ENCODE results near the gene IGHMBP2.

DNA sequence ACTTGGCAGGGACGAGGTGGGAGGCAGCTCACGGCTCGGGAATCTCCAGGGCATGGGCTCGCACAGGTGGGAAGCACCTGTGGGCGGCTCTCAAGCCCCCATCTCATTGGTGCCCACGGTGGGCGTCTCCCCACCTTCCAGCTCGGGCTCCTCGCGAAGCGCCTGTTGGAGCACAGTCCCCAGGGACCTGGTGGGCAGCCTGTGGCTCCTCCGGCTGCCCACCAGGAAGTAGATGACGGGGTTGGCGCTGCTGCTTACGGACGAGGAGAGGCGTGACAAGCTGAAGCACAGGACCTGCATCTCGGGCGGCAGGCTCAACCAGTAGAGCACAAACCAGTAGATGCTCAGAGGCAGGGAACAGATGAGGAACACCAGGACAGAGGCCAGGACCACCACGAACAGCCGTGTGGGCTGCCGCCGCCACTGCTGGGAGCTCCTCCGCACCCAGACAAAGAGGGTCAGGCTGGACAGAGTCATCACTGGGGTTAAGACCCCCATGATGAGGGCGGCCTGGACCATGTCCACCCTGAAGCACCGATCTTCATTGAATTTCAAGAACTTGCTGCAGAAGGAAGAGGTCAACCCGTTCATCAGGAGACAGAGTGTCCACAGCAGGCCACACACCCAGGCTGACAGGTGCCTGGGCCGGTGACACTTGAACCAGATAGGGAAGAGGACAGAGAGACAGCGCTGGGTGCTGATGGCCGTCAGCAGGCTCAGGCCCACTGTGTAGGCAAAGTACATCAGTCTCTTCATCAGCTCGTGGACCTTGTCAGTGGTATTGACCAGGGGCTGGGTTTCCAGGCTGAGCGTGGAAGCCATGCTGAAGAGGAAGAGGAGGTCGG is 76.5 kb downstream of the IGHMBP2 start:
- TF ChIP-seq EZH2 (IDR thresholded peaks at IDR 0.05; ENCODE audit: borderline replicate concordance, low read depth, low read length) (no peak), ZBTB8A (IDR thresholded peaks at IDR 0.05; ENCODE audit: partially characterized antibody) (no peak), LEF1 (IDR thresholded peaks at IDR 0.05) (no peak), NCOA6 (IDR thresholded peaks at IDR 0.05) (no peak), GABPA (tag; conservative IDR thresholded peaks at IDR 0.05; ENCODE audit: low read depth) (no peak), FOXA1 (IDR thresholded peaks at IDR 0.05; ENCODE audit: borderline replicate concordance) (no peak), SUPT5H (IDR thresholded peaks at IDR 0.05) (no peak), PKNOX1 (IDR thresholded peaks at IDR 0.05) (no peak), SIN3A (IDR thresholded peaks at IDR 0.05; ENCODE audit: borderline replicate concordance in 2 of 2, control insufficient read depth in 1 of 2, low read depth in 2 of 2, low read length in 2 of 2) (no peak), SRF (CRISPR knock-in tag; IDR thresholded peaks at IDR 0.05) (no peak), TCF7L2 (IDR thresholded peaks at IDR 0.05; ENCODE audit: low read depth, low read length) (no peak)
